Measurements from ENCODE around the gene THRB.

DNA sequence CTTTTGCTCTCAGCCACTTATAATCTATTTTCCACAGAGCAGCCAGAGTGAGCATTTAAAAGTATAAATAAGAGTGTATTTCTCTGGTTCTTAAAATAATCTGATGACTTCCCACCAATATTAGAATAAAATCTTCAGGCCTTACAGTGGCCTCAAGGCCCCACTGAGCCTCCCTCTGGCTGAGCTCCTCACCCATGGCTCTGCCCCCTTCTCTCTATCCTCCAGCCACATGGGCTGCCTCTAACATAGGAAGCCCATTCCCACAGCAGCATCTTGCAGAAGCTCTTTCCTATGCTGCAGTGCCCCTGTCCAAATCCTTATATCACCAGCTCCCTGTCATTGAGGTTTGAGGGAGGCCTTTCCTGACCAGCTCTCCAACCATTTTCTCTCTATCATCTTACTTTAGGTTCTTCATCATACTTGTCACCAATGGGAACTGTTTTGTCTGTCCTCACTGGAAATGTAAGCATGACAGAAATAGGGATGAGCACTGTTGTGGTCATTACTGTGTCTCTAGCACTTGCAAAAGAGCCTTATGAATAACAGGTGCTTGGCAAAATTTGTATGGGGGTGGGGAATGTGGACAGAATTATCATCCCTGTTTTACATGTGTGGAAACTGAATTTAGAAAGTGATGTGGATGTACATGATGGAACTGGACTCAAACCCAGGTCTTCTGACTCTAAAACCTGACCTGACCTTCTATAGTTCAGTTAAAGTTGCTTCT lies 299.0 kb downstream of the THRB start:
- no peak for TF ChIP-seq POLR2AphosphoS5 (IDR thresholded peaks at IDR 0.05)
- TF ChIP-seq, protein P1, sequence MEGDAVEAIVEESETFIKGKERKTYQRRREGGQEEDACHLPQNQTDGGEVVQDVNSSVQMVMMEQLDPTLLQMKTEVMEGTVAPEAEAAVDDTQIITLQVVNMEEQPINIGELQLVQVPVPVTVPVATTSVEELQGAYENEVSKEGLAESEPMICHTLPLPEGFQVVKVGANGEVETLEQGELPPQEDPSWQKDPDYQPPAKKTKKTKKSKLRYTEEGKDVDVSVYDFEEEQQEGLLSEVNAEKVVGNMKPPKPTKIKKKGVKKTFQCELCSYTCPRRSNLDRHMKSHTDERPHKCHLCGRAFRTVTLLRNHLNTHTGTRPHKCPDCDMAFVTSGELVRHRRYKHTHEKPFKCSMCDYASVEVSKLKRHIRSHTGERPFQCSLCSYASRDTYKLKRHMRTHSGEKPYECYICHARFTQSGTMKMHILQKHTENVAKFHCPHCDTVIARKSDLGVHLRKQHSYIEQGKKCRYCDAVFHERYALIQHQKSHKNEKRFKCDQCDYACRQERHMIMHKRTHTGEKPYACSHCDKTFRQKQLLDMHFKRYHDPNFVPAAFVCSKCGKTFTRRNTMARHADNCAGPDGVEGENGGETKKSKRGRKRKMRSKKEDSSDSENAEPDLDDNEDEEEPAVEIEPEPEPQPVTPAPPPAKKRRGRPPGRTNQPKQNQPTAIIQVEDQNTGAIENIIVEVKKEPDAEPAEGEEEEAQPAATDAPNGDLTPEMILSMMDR (IDR thresholded peaks at IDR 0.05) = no peak
- no peak for TF ChIP-seq POLR2A (IDR thresholded peaks at IDR 0.05)
- TF ChIP-seq EP300 (IDR thresholded peaks at IDR 0.05; ENCODE audit: low read depth) = no peak
